PFSK-1 (cell line): Measurements from ENCODE around the gene SLCO3A1.

Experiments used
- FOXP2 ChIP-seq: optimal IDR thresholded peaks from 2 replicates; pipeline ENCODE3; 2011; ENCODE audit warnings: borderline replicate concordance, control low read depth, inconsistent platforms; ENCODE audit not compliant: insufficient read depth; ENCODE audit errors: extremely low read length, extremely low read depth
- POLR2AphosphoS5 ChIP-seq: IDR thresholded peaks from 2 replicates; pipeline ENCODE4 v1.6.1; 2012; ENCODE audit warnings: low read depth, mild to moderate bottlenecking, control low read depth, low read length, moderate library complexity
- SIN3A ChIP-seq: IDR thresholded peaks from 2 replicates; pipeline ENCODE4 v1.6.1; 2012; ENCODE audit warnings: mild to moderate bottlenecking, low read length, moderate library complexity, borderline replicate concordance; ENCODE audit not compliant: insufficient read depth
- TAF1 ChIP-seq: IDR thresholded peaks from 2 replicates; pipeline ENCODE4 v1.6.1; 2012; ENCODE audit warnings: low read length, control low read depth, borderline replicate concordance; ENCODE audit not compliant: insufficient read depth
- TF ChIP-seq, protein P1 (sequence below), 2 experiments: IDR thresholded peaks; 2 replicates each; pipeline versions ENCODE4 v1.6.1 to v1.8.0; 2011 to 2012; ENCODE audit warnings: low read depth in 2 of 2, low read length in 2 of 2, control low read depth in 1 of 2, inconsistent platforms in 1 of 2, mild to moderate bottlenecking in 1 of 2, moderate library complexity in 1 of 2; ENCODE audit not compliant: insufficient read depth in 1 of 2

The SLCO3A1 gene

DNA sequence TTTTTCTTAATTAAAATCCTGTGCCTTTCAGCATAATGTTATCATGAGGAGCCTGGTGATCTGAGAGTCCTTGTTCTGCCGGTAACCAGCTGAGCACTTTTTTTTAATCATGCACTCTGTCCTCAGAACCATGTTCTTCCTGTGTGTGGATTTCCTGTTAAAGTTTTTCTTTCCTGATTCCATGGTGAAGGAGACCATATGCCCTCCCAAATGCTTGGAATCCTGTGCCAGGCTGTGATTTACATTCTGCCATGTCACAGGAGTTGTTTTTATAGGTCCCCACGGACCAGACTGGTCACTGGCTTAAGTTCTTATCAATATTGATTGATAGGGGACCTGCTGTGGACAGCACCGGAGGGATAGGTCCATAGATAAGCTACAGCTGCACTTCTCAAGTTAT is 257.8 kb downstream of the SLCO3A1 start:
- TF ChIP-seq, protein P1, sequence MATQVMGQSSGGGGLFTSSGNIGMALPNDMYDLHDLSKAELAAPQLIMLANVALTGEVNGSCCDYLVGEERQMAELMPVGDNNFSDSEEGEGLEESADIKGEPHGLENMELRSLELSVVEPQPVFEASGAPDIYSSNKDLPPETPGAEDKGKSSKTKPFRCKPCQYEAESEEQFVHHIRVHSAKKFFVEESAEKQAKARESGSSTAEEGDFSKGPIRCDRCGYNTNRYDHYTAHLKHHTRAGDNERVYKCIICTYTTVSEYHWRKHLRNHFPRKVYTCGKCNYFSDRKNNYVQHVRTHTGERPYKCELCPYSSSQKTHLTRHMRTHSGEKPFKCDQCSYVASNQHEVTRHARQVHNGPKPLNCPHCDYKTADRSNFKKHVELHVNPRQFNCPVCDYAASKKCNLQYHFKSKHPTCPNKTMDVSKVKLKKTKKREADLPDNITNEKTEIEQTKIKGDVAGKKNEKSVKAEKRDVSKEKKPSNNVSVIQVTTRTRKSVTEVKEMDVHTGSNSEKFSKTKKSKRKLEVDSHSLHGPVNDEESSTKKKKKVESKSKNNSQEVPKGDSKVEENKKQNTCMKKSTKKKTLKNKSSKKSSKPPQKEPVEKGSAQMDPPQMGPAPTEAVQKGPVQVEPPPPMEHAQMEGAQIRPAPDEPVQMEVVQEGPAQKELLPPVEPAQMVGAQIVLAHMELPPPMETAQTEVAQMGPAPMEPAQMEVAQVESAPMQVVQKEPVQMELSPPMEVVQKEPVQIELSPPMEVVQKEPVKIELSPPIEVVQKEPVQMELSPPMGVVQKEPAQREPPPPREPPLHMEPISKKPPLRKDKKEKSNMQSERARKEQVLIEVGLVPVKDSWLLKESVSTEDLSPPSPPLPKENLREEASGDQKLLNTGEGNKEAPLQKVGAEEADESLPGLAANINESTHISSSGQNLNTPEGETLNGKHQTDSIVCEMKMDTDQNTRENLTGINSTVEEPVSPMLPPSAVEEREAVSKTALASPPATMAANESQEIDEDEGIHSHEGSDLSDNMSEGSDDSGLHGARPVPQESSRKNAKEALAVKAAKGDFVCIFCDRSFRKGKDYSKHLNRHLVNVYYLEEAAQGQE (IDR thresholded peaks at IDR 0.05; ENCODE audit: insufficient read depth in 1 of 2, low read depth in 2 of 2, low read length in 2 of 2) = no peak
- TF ChIP-seq POLR2AphosphoS5 (no peak), FOXP2 (no peak), SIN3A (no peak), TAF1 (no peak)

DNA sequence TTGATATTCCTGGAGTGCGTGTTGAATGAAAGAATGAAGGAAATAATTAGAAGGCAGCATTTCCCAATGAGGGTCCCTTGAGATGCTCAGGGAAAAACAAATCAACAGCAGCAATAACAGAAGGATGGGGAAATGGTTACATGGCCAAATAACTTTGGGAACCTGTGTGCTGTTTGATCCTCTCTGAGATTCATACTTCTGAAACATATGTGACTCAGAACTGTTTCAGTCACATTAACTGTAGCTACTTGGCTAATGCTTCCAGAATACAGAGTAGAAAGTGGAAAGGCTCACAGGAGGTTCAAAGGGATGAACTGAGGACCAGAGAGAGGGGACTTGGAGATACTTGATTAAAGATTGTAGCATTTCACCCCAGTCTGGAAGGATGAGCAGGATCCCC is 258.2 kb downstream of the SLCO3A1 start:
- TF ChIP-seq SIN3A (no peak), TAF1 (no peak), POLR2AphosphoS5 (no peak), FOXP2 (no peak)
- TF ChIP-seq, protein P1 (IDR thresholded peaks at IDR 0.05; ENCODE audit: insufficient read depth in 1 of 2, low read depth in 2 of 2, low read length in 2 of 2) = no peak

DNA sequence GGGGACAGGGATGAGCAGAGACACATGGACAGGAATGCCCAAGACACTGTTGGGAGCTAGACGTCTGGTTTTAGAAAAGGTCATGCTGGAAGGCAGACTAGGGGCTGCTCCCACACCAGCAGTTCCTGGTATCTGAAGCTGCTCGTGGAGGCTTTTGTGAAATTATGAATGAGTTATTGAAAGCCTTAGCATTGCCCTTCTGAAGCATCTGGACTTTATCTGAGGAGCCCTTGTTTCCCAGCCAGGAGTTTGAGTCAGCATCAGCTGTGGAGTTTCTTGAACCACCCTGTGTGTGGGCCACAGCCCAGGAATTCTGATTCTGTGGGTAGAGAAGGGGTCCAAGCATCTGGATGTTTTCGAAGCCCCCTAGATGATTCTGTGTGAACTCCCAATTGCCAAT is 258.7 kb downstream of the SLCO3A1 start:
- TF ChIP-seq FOXP2 (no peak), SIN3A (no peak), POLR2AphosphoS5 (no peak), TAF1 (no peak)
- TF ChIP-seq, protein P1 (IDR thresholded peaks at IDR 0.05; ENCODE audit: insufficient read depth in 1 of 2, low read depth in 2 of 2, low read length in 2 of 2) = no peak

DNA sequence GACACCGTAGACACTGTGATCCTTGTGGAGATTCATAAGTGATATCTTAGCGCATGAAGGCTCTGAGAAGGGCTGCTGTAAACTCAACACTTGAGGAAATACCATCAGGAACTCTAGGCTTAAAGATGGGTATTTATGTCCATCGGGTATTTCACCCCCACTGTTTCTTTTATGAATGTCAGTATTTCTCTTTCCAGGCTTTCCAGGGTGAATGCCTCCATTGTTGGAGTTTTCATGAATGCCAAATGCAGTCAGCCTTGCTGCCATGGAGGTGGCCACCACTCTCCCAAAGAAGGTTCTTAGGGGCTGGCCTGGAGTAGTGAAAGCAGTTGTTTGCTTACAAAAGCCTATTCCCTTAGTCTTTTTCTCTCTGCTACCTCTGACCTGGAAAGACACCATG is 259.2 kb downstream of the SLCO3A1 start:
- TF ChIP-seq TAF1 (no peak), SIN3A (no peak), FOXP2 (no peak), POLR2AphosphoS5 (no peak)
- TF ChIP-seq, protein P1 (IDR thresholded peaks at IDR 0.05; ENCODE audit: insufficient read depth in 1 of 2, low read depth in 2 of 2, low read length in 2 of 2) = no peak

DNA sequence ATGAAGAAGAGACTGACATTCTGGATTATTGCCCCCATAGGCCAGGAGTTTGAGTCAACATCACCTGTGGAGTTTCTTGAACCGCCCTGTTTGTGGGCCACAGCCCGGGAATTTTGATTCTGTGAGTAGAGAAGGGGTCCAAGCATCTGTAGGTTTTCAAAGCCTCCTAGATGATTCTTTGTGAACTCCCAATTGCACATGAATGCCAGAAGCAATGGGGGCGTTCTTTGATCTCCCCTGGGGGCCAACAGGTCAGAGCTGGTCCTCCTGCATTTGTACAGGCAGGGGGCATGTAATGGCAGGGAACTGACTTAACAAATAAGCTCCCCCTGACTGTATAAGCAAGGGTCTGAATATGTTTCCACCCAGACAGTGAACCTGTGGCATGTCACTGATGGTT is 260.3 kb downstream of the SLCO3A1 start:
- TF ChIP-seq TAF1 = no peak
- no peak for TF ChIP-seq FOXP2
- TF ChIP-seq SIN3A = no peak
- TF ChIP-seq, protein P1 (IDR thresholded peaks at IDR 0.05; ENCODE audit: insufficient read depth in 1 of 2, low read depth in 2 of 2, low read length in 2 of 2) = no peak
- no peak for TF ChIP-seq POLR2AphosphoS5
